ENCODE results near the gene TUBGCP6. TPM values are rescaled to one million over a fixed set of nuclear protein-coding genes. Genes with fewer than 3 reads are reported as not detected.
"Not testable (repeated sequence)": the region's sequence is repeated elsewhere in the genome, so short reads cannot be mapped to it uniquely, and the experiment has no call there.

The TUBGCP6 gene
- polyA plus RNA-seq, 10 donors, result 15.8 to 38.6 (median 24.1) TPM

GRCh38 chr22:50280022-50280707, 35.3 kb upstream of the TUBGCP6 start:
- no peak for DNase-seq

GRCh38 chr22:50278956-50279619, 34.3 kb upstream of the TUBGCP6 start:
- no peak for DNase-seq

- DNase-seq, result no peak
These were observed 33.6 kb upstream of the TUBGCP6 start for GRCh38 chr22:50278461-50278860.

- DNase-seq, result no peak
These were observed 32.9 kb upstream of the TUBGCP6 start for GRCh38 chr22:50277761-50278160.

- DNase-seq, result peak in 1 of 3 donors; percentile 37
These were observed 31.3 kb upstream of the TUBGCP6 start for GRCh38 chr22:50276143-50276542.

- DNase-seq, result no peak
These were observed 30.6 kb upstream of the TUBGCP6 start for GRCh38 chr22:50275181-50276055.

- no peak for DNase-seq
These were observed 29.9 kb upstream of the TUBGCP6 start for GRCh38 chr22:50274771-50275170.

- peak in 1 of 3 donors; percentile 67 for DNase-seq
These were observed 29.5 kb upstream of the TUBGCP6 start for GRCh38 chr22:50274311-50274710.

GRCh38 chr22:50273781-50274180, 29.0 kb upstream of the TUBGCP6 start:
- not testable (repeated sequence) for DNase-seq

- not testable (repeated sequence) for DNase-seq
These were observed 28.5 kb upstream of the TUBGCP6 start for GRCh38 chr22:50273352-50273751.

- DNase-seq, result no peak
These were observed 27.4 kb upstream of the TUBGCP6 start for GRCh38 chr22:50272044-50272802.

GRCh38 chr22:50271519-50271970, 26.7 kb upstream of the TUBGCP6 start:
- DNase-seq, result peak in 1 of 3 donors; percentile 51

- peak in 2 of 3 donors; percentile 72 to 86 for DNase-seq
These were observed 26.0 kb upstream of the TUBGCP6 start for GRCh38 chr22:50270666-50271394.

GRCh38 chr22:50269970-50270665, 25.3 kb upstream of the TUBGCP6 start, which contains the start of gene MAPK11:
Gene MAPK11, minus strand, starts transcription at chr22:50270380. Its CDS starts 88 bp downstream, at chr22:50270292.
- peak in 1 of 3 donors; percentile 68 for DNase-seq

- peak in 1 of 3 donors; percentile 41 for DNase-seq
These were observed 24.7 kb upstream of the TUBGCP6 start for GRCh38 chr22:50269573-50269969.

GRCh38 chr22:50268655-50269113, 23.9 kb upstream of the TUBGCP6 start:
- peak in 1 of 3 donors; percentile 52 for DNase-seq

- peak in 1 of 3 donors; percentile 67 for DNase-seq
These were observed 23.0 kb upstream of the TUBGCP6 start for GRCh38 chr22:50267591-50268390.

- DNase-seq, result no peak
These were observed 22.2 kb upstream of the TUBGCP6 start for GRCh38 chr22:50266994-50267393.
